GM12878 (cell line): ENCODE results near the gene FSTL1. TPM values are rescaled to one million over a fixed set of nuclear protein-coding genes. Genes with fewer than 3 reads are reported as not detected.

Experiments
- ATAC-seq: fragments of 200-7000 bp; cut with Tn5 transposase; 3 replicates; pipeline ENCODE4 v1.9.1; 2020; ENCODE audit warnings: mild to moderate bottlenecking, moderate library complexity
- BruUV-seq: library from RNA; stranded (reverse); fragments of 400-500 nt; replicated peaks from 2 replicates; lab custom pipeline; 2021; lab: Mats Ljungman, UMichigan
- CTCF ChIA-PET: fragments of 300-600 bp; sonication (Branson Sonifier 250); formaldehyde crosslinking; extraction: SDS; loops from one replicate; lab custom pipeline; 2021; ENCODE audit warnings: inconsistent platforms; lab: Yijun Ruan, JAX
- POLR2A ChIA-PET: fragments of 350-600 bp; formaldehyde crosslinking; extraction: SDS; loops from one replicate; lab custom pipeline; 2021; ENCODE audit warnings: inconsistent platforms; lab: Charles Lee
- RAD21 ChIA-PET: fragments of 300-600 bp; sonication (Branson Sonifier 250); formaldehyde crosslinking; loops from one replicate; lab custom pipeline; 2023; ENCODE audit warnings: antibody characterized with exemption; ENCODE audit not compliant: unreplicated experiment; lab: Charles Lee
- SMC1A ChIA-PET: fragments of 300-600 bp; sonication (Branson Sonifier 250); formaldehyde crosslinking; loops from one replicate; lab custom pipeline; 2023; ENCODE audit not compliant: unreplicated experiment, uncharacterized antibody; lab: Charles Lee
- DNase-seq: peaks from one replicate; pipeline ENCODE4 v3.0.0-alpha.2; 2011; ENCODE audit warnings: low read depth, low spot score
- FAIRE-seq: peaks from 3 replicates; lab custom pipeline; 2011; peaks lifted over from hg19 to GRCh38; lab: Jason Lieb, UNC
- H2AFZ ChIP-seq: 2 replicates; pipeline ENCODE4 v1.6.0; 2011; ENCODE audit warnings: low read depth, low read length, control low read depth; ENCODE audit not compliant: control insufficient read depth
- H3K27ac ChIP-seq: 2 replicates; pipeline ENCODE4 v1.5.1; 2011; ENCODE audit warnings: control low read depth; ENCODE audit not compliant: control insufficient read depth, insufficient read depth
- H3K27me3 ChIP-seq, 2 experiments: replicated peaks in 1 of 2; 2 replicates each; pipeline versions ENCODE4 v1.6.0 to v1.6.1; 2011; ENCODE audit warnings: low read length in 1 of 2; ENCODE audit not compliant: control insufficient read depth in 2 of 2, insufficient read depth in 2 of 2
- H3K36me3 ChIP-seq, 2 experiments: 2 replicates each; pipeline ENCODE4 v1.5.1; 2011; ENCODE audit warnings: low read length in 1 of 2; ENCODE audit not compliant: control insufficient read depth in 2 of 2, insufficient read depth in 2 of 2
- H3K4me1 ChIP-seq: 2 replicates; pipeline ENCODE4 v1.6.1; 2011; ENCODE audit warnings: mild to moderate bottlenecking, low read length, moderate library complexity, mixed read lengths; ENCODE audit not compliant: control insufficient read depth, insufficient read depth
- H3K4me2 ChIP-seq: 2 replicates; pipeline ENCODE4 v1.6.0; 2011; ENCODE audit warnings: control low read depth; ENCODE audit not compliant: control insufficient read depth, insufficient read depth
- H3K4me3 ChIP-seq: fragments of 200-600 bp; sonication (generic); 2 replicates; pipeline ENCODE4 v1.5.1; 2016
- H3K79me2 ChIP-seq: 2 replicates; pipeline ENCODE4 v1.6.0; 2011; ENCODE audit warnings: low read length; ENCODE audit not compliant: control insufficient read depth, insufficient read depth
- H3K9ac ChIP-seq: 2 replicates; pipeline ENCODE4 v1.8.0; 2011; ENCODE audit warnings: low read length, control low read depth, mixed read lengths; ENCODE audit not compliant: control insufficient read depth, insufficient read depth
- H3K9me3 ChIP-seq: replicated peaks from 3 replicates; pipeline ENCODE4 v1.5.1; 2011; ENCODE audit warnings: mild to moderate bottlenecking, low read length; ENCODE audit not compliant: control insufficient read depth, insufficient read depth
- H4K20me1 ChIP-seq: 2 replicates; pipeline ENCODE4 v1.6.0; 2011; ENCODE audit not compliant: control insufficient read depth, insufficient read depth
- ASH2L ChIP-seq: fragments of 300-600, 200-600 bp; sonication (generic); IDR thresholded peaks from 2 replicates; pipeline ENCODE4 v1.6.1; 2017; ENCODE audit warnings: low read depth, mild to moderate bottlenecking, borderline replicate concordance
- ATF3 ChIP-seq: IDR thresholded peaks from 2 replicates; pipeline ENCODE4 v1.6.1; 2011; ENCODE audit warnings: low read depth, mild to moderate bottlenecking, low read length, moderate library complexity, borderline replicate concordance; ENCODE audit errors: extremely low read depth
- HCFC1 ChIP-seq: fragments of 150-350 bp; IDR thresholded peaks from 2 replicates; pipeline ENCODE4 v1.6.1; 2014; ENCODE audit warnings: low read length
- MXI1 ChIP-seq: fragments of 150-350 bp; IDR thresholded peaks from 2 replicates; pipeline ENCODE4 v1.6.1; 2011; ENCODE audit warnings: low read depth, mild to moderate bottlenecking, inconsistent platforms, low read length, improper control_type of control experiment
- MYB ChIP-seq: fragments of 150-350 bp; IDR thresholded peaks from 2 replicates; pipeline ENCODE4 v1.6.1; 2014; ENCODE audit warnings: mild to moderate bottlenecking, low read depth, low read length, borderline replicate concordance
- POLR2AphosphoS2 ChIP-seq: IDR thresholded peaks from 2 replicates; pipeline ENCODE4 v1.6.1; 2011; ENCODE audit warnings: low read depth, mild to moderate bottlenecking, low read length, improper control_type of control experiment, moderate library complexity
- RBBP5 ChIP-seq: fragments of 200-600 bp; sonication (generic); conservative IDR thresholded peaks from 2 replicates; pipeline ENCODE4 v1.6.1; 2016
- SMAD5 ChIP-seq: IDR thresholded peaks from 2 replicates; pipeline ENCODE4 v1.6.1; 2016; ENCODE audit warnings: antibody characterized with exemption, low read depth
- SPI1 ChIP-seq: IDR thresholded peaks from 2 replicates; pipeline ENCODE4 v1.6.1; 2011; ENCODE audit warnings: low read depth, mild to moderate bottlenecking, low read length, moderate library complexity, borderline replicate concordance; ENCODE audit not compliant: insufficient read depth
- TARDBP ChIP-seq: IDR thresholded peaks from 2 replicates; pipeline ENCODE4 v1.6.1; 2016; ENCODE audit warnings: borderline replicate concordance
- USF1 ChIP-seq: IDR thresholded peaks from 2 replicates; pipeline ENCODE4 v1.6.1; 2011; ENCODE audit warnings: borderline replicate concordance, low read depth, mild to moderate bottlenecking, moderate library complexity, mixed read lengths, low read length; ENCODE audit not compliant: insufficient read depth; ENCODE audit errors: extremely low read length
- WGBS: methylation state at CpG from one replicate; pipeline ENCODE4 v1.1.6; 2016; ENCODE audit warnings: low lambda C conversion rate; ENCODE audit not compliant: insufficient replicate concordance, insufficient coverage; ENCODE audit errors: missing lambda C conversion rate; 5-methylcytosine and 5-hydroxymethylcytosine counted together
- in situ Hi-C: fragments of 300-500 bp; cut with MboI; formaldehyde crosslinking; loops from 9 replicates; pipeline ENCODE4 v1.14.3; 2018; ENCODE audit warnings: mixed read lengths
- intact Hi-C: fragments of 100-400 bp; cut with micrococcal nuclease; formaldehyde crosslinking; loops from one replicate; pipeline ENCODE4 v1.14.2; 2022; ENCODE audit not compliant: unreplicated experiment
- polyA plus RNA-seq, 11 experiments: library from polyadenylated mRNA; depleted of rRNA in 4 of 11; unstranded in 6 of 11; stranded (reverse) in 5 of 11; fragments of >200 nt; fragmentation: Nextera tagmentation in 4 of 11; fragmentation: Illumina TruSeq in 1 of 11; extraction: Ambion mirVana in 4 of 11; extraction: Trizol in 1 of 11; gene quantifications; 1 replicate in 1 of 11; 2 replicates in 10 of 11; pipeline versions ENCODE4 v1.2.1 to v1.2.3, GENCODE V29; 2011 to 2016; ENCODE audit warnings: inconsistent platforms in 2 of 11, missing spikeins in 2 of 11, low read depth in 1 of 11
- total RNA-seq, 4 experiments: library from RNA; depleted of rRNA in 3 of 4; stranded (reverse); fragments of >200 nt in 3 of 4; fragmentation: Illumina TruSeq in 1 of 4; extraction: Trizol in 1 of 4; gene quantifications; 2 replicates each; pipeline versions ENCODE4 v1.2.1 to v1.2.3, GENCODE V29; 2013 to 2021
- TF ChIP-seq, protein P1 (sequence below): fragments of 450-650 bp; IDR thresholded peaks from 2 replicates; pipeline ENCODE4 v1.6.1; 2017; ENCODE audit warnings: low read depth, mild to moderate bottlenecking, moderate library complexity
- TF ChIP-seq, protein P2 (sequence below): fragments of 450-650 bp; IDR thresholded peaks from 2 replicates; pipeline ENCODE4 v1.6.1; 2016; ENCODE audit warnings: mild to moderate bottlenecking
- TF ChIP-seq, protein P3 (sequence below): fragments of 450-650 bp; IDR thresholded peaks from 2 replicates; pipeline ENCODE4 v1.6.1; 2017; ENCODE audit warnings: borderline replicate concordance
- TF ChIP-seq, protein P4 (sequence below), 3 experiments: IDR thresholded peaks in 2 of 3; conservative IDR thresholded peaks in 1 of 3; 2 replicates each; pipeline ENCODE4 v1.5.1; 2011; ENCODE audit warnings: low read depth in 3 of 3, low read length in 3 of 3, mild to moderate bottlenecking in 3 of 3, control low read depth in 2 of 3, moderate library complexity in 2 of 3, inconsistent platforms in 1 of 3, mixed read lengths in 1 of 3; ENCODE audit not compliant: control insufficient read depth in 2 of 3, insufficient read depth in 1 of 3; ENCODE audit errors: extremely low read depth in 1 of 3

Gene FSTL1
- total and polyA plus RNA-seq, 10 of the 15 experiments (the other 5 are each of a cell fraction or from before 2014, with no cell fraction given), result 0.06 to 1.7 (median 0.32) TPM; not detected in 4

DNA sequence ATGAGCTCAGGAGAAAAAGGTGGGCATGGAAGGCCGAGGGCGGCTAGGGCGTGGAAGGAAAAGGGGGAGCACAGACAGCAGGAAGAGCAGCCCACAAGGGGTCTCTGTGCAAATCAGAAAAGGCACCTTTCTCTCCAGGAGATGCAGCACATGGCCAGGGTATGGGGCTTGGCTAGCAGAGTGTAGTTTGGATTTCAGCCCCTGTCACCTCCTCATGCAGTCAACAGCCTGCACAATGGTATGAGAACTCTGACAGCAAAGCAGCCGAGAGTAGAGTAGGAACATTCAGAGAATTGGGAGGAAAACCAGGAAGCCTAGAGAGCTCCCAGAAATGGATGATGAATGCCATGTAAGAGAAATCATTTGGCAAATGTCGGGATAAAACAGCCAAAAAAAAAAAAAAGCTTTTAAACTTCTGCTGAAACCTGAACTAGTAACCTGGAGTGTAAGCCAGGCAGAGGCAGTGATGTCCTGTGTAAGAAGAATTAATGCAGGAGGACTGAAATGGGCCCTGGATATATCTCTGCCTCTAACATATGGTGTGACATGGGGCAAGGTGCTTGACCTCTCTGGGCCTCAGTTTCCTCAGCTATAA, 25.7 kb downstream of the FSTL1 start:
- H3K27ac ChIP-seq, result no peak overlapping the region
- ChIA-PET CTCF (interaction anchor here (1.2 to 2.7 kb wide), 4 partner anchors 8 to 370 kb away, joined by 3 to 8 read pairs (median 4); no protein-coding TSS in a partner anchor), POLR2A (interaction anchor here (0.5 kb wide), 1 partner anchor 22 kb away, joined by 3 read pairs; no protein-coding TSS in a partner anchor), SMC1A (interaction anchor here (1.1 kb wide), 1 partner anchor 10 kb away, joined by 4 read pairs; no protein-coding TSS in a partner anchor), RAD21 (interaction anchor here (0.8 kb wide), 1 partner anchor 8 kb away, joined by 3 read pairs; no protein-coding TSS in a partner anchor)
- H3K27me3 ChIP-seq, result no peaks in the 10 kb centered on the region; a peak in 2 of 4 replicates
- no peaks in the 10 kb centered on the region for H3K36me3 ChIP-seq
- DNase-seq, result no peak
- ATAC-seq, result no peak
- no peak overlapping the region for H2AFZ ChIP-seq
- no peak overlapping the region for H3K4me2 ChIP-seq
- in situ Hi-C loops, result loop anchor here (5.0 kb wide), 1 partner anchor 132 kb away; no protein-coding TSS in a partner anchor
- H3K9me3 ChIP-seq, result no peaks in the 10 kb centered on the region
- H3K4me1 ChIP-seq, result no peaks in the 10 kb centered on the region
- H4K20me1 ChIP-seq, result no peaks in the 10 kb centered on the region
- no peak overlapping the region for H3K9ac ChIP-seq
- FAIRE-seq, result no peak
- intact Hi-C loops, result no loop called here
- 8% methylated on average over 5 of the region's 5 CpGs for WGBS
- no peak overlapping the region for H3K4me3 ChIP-seq
- no TSS peak for BruUV-seq
- H3K79me2 ChIP-seq, result no peaks in the 10 kb centered on the region
- TF ChIP-seq ASH2L (no peak), MYB (no peak), TARDBP (no peak), HCFC1 (no peak), ATF3 (no peak), MXI1 (no peak), SMAD5 (no peak), USF1 (no peak), POLR2AphosphoS2 (no peak), RBBP5 (no peak), SPI1 (no peak)
- TF ChIP-seq, protein P1, sequence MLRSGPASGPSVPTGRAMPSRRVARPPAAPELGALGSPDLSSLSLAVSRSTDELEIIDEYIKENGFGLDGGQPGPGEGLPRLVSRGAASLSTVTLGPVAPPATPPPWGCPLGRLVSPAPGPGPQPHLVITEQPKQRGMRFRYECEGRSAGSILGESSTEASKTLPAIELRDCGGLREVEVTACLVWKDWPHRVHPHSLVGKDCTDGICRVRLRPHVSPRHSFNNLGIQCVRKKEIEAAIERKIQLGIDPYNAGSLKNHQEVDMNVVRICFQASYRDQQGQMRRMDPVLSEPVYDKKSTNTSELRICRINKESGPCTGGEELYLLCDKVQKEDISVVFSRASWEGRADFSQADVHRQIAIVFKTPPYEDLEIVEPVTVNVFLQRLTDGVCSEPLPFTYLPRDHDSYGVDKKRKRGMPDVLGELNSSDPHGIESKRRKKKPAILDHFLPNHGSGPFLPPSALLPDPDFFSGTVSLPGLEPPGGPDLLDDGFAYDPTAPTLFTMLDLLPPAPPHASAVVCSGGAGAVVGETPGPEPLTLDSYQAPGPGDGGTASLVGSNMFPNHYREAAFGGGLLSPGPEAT, result no peak
- TF ChIP-seq, protein P2, sequence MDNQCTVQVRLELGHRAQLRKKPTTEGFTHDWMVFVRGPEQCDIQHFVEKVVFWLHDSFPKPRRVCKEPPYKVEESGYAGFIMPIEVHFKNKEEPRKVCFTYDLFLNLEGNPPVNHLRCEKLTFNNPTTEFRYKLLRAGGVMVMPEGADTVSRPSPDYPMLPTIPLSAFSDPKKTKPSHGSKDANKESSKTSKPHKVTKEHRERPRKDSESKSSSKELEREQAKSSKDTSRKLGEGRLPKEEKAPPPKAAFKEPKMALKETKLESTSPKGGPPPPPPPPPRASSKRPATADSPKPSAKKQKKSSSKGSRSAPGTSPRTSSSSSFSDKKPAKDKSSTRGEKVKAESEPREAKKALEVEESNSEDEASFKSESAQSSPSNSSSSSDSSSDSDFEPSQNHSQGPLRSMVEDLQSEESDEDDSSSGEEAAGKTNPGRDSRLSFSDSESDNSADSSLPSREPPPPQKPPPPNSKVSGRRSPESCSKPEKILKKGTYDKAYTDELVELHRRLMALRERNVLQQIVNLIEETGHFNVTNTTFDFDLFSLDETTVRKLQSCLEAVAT, result no peak
- TF ChIP-seq, protein P3, sequence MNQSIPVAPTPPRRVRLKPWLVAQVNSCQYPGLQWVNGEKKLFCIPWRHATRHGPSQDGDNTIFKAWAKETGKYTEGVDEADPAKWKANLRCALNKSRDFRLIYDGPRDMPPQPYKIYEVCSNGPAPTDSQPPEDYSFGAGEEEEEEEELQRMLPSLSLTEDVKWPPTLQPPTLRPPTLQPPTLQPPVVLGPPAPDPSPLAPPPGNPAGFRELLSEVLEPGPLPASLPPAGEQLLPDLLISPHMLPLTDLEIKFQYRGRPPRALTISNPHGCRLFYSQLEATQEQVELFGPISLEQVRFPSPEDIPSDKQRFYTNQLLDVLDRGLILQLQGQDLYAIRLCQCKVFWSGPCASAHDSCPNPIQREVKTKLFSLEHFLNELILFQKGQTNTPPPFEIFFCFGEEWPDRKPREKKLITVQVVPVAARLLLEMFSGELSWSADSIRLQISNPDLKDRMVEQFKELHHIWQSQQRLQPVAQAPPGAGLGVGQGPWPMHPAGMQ, result no peak
- TF ChIP-seq, protein P4, sequence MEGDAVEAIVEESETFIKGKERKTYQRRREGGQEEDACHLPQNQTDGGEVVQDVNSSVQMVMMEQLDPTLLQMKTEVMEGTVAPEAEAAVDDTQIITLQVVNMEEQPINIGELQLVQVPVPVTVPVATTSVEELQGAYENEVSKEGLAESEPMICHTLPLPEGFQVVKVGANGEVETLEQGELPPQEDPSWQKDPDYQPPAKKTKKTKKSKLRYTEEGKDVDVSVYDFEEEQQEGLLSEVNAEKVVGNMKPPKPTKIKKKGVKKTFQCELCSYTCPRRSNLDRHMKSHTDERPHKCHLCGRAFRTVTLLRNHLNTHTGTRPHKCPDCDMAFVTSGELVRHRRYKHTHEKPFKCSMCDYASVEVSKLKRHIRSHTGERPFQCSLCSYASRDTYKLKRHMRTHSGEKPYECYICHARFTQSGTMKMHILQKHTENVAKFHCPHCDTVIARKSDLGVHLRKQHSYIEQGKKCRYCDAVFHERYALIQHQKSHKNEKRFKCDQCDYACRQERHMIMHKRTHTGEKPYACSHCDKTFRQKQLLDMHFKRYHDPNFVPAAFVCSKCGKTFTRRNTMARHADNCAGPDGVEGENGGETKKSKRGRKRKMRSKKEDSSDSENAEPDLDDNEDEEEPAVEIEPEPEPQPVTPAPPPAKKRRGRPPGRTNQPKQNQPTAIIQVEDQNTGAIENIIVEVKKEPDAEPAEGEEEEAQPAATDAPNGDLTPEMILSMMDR (IDR thresholded peaks at IDR 0.05 in 2 of 3, conservative IDR thresholded peaks at IDR 0.05 in 1 of 3; ENCODE audit: control insufficient read depth in 2 of 3, extremely low read depth in 1 of 3, insufficient read depth in 1 of 3, low read depth in 3 of 3, low read length in 3 of 3), result no peak
